GM19324 (cell line): ENCODE measurements around the gene GABRR1.
"Not testable (repeated sequence)": the region's sequence is repeated elsewhere in the genome, so short reads cannot be mapped to it uniquely, and the experiment has no call there.

Experiments
- ATAC-seq: cut with Tn5 transposase; IDR thresholded peaks from one replicate; pipeline ENCODE4 v1.9.1; 2021; ENCODE audit warnings: mild to moderate bottlenecking, moderate library complexity; ENCODE audit not compliant: unreplicated experiment, low FRiP score

Gene GABRR1

GRCh38 chr6:89162047-89162371 is 55.1 kb downstream of the GABRR1 start:
- ATAC-seq = no peak

DNA sequence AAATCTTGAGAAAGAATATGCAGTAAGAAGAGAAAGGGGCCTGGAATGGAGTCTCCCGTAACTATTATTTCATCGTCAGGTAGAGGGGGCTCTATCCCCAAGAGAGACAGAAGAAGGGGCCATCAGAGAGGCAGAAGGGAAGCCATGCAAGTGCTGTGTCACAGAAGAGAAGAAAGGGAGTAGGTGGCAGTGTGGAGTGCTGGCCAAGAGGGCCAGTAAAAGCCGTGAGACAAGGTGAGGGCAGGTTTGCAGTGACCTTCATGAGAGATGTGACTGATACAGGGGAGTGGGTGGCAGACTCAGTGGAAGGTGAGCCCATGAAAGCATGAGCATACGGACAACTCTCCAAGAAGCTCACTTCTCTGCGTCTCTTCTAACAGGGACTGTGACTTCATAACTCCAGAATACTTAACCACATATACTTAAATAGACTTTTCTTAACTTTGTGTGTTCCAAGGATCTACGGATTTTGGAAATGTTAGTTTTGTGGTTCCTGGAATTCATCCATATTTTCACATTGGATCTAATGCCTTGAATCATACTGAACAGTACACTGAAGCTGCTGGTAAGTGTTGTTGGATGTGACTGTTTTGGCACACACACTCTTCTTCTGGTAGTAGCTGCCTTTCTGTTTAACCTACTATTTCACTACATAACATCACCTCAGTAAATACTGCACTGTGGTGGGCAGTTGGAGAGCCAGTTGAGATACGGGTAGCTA is 55.7 kb downstream of the GABRR1 start:
- no peak for ATAC-seq

DNA sequence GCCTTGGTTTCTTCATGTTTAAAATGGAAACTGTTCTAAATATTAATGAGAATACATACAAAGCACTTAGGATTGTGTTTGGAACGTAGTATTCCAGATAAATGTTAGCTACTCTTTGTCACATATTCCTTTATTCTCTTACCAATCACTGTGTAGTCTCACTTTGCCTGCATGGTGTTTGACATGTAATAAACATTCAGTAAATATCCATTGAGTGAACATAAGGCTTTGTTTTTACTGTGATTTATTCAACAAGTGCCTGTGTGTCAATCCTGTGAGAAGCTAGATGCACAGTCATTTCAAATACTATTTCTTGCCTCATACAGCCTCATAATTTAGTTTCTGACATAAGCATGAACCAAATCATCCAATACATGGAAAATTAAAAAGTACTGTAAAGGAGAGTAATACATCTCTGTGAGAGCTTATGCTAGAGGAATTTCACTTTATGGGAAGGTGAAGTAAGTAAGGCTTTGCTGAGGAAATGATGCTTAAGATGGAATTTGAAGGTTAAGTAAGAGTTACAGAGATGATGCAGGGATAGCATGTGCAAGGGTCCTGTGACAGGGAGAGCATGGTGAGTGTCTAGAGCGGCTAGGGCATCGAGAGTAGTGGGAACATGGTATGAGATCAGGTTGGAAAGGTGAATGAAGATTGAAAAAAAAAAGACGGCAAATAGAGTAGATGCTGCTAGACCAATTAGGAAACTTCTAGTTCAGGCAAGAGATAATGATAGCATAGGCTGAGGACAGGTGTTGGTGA is 56.6 kb downstream of the GABRR1 start:
- ATAC-seq = no peak

DNA sequence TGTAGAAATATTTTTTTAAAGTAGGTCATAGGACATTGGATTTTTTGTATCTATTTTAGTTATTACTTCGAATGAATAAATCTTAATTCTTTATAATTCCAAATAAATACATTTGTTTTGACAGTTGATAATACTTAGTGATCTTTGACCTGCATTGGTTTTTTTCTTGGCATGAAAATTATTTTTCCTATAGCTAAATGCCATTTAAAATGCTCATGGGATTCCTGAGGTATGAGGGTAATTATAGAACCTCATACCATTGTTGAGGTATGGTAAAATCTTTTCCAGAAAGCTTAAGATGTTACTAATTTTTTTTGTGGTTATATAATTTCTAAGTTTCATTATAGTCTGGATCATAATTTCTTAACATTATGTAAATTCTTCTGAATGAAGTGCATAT is 63.0 kb downstream of the GABRR1 start:
- no peak for ATAC-seq

DNA sequence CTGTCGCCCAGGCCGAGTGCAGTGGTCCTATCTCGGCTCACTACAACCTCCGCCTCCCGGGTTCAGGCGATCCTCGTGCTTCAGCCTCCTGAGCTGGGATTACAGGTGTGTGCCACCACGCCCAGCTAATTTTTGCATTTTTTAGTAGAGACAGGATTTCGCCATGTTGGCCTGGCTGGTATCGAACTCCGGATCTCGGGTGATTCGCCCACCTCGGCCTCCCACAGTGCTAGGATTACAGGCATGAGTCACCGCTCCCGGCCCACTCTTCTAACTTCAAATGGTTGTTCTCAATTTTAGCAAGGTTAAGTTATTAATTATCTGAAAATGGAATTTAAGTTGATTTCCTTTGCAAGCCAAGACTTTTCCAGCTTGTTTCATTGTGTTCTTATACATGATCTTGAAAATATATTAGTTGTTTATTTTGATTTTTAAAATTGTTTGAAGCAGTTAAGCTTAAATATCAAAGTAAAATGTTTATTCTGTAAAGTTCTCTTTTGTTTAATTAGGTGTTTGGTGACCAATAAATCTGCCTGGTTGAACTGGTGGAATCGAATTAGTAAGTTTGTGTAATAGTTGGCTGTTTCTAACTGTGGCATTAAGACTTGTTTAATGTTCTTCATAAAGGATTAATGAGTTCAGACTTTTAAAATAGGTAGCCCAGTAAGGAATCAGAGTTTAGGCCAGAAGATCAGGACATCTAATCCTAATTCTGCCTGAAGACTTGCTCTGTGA is 69.0 kb downstream of the GABRR1 start:
- ATAC-seq = no peak

DNA sequence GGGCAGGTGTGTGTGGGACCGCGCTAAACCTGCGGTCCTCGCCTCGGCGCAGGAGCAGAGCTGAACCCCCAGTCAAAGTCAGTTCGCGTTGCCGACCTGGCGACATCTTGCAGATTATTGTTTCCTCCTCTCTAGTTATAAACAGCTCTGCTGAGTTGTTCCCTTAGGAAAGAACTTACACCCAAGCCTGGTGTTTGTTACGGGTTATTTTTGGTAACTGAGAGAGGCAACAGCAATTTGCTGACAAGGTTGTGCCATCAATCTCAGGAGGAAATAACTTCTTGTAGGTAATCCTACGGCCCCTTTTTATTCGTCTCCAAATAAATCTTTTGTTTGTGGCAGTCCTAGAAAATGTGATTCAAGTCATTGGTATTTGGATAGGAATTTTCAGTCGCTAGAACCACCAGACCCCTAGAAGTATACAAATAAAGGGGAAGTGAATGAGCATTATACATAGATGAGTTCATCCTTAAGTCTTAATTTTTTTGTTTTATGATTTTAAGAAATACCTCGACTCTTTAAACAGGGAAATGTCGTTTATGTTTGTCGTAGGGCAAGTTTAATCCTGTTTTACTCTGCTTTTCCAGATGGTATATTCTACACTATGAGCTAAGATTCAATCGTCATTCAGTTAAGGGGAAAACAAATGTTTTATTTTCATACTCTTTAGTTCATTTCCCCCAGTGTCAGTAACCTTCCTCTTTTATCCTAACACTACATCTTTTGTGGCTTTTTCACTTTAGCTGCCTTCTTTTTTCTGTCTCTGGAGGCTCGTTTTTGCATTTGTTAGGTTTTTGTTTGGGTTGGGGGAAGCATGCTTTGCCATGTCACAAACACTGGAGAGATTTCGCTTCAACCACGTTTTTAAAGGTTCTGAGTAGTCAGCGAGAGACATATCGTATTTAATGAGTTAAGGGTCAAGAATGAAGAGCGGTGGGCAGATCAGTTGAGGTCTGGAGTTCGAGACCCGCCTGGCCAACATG is 70.1 kb downstream of the GABRR1 start:
- ATAC-seq = no peak

GRCh38 chr6:89145956-89146717 is 71.0 kb downstream of the GABRR1 start, which contains the start of gene PM20D2:
PM20D2 (plus strand) TSS chr6:89146055; CDS start chr6:89146145, 90 bp downstream.
- ATAC-seq = peak; percentile 82

GRCh38 chr6:89145091-89145955 is 71.8 kb downstream of the GABRR1 start:
- peak; percentile 26 for ATAC-seq

DNA sequence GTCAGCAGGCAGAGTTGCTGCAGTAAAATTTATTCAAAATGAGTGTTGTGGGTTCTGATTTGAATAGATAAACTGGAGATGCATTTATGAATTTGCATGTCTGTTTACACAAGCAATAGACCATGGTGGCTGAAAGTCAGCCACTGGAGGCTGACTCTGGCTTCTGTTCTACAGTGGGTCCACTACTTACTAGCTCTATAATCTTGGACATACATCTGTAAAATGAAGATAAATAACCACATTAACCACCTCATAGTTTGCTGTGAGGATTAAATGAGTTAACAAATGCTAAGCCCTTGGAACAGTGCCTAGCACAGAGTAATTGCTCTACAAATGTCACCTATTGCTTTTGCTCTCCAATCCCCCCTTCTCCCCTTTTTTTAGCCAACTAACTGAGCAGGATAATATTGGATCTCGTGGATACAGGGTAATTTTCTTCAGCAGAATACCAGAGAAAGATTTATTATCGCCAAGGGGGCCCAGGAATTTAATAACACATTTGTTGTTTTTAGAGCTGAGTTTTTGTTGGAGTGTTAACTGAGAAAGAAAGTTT is 72.7 kb downstream of the GABRR1 start:
- ATAC-seq = no peak

- ATAC-seq = no peak
Measured at GRCh38 chr6:89140347-89141156, 76.6 kb downstream of the GABRR1 start.

DNA sequence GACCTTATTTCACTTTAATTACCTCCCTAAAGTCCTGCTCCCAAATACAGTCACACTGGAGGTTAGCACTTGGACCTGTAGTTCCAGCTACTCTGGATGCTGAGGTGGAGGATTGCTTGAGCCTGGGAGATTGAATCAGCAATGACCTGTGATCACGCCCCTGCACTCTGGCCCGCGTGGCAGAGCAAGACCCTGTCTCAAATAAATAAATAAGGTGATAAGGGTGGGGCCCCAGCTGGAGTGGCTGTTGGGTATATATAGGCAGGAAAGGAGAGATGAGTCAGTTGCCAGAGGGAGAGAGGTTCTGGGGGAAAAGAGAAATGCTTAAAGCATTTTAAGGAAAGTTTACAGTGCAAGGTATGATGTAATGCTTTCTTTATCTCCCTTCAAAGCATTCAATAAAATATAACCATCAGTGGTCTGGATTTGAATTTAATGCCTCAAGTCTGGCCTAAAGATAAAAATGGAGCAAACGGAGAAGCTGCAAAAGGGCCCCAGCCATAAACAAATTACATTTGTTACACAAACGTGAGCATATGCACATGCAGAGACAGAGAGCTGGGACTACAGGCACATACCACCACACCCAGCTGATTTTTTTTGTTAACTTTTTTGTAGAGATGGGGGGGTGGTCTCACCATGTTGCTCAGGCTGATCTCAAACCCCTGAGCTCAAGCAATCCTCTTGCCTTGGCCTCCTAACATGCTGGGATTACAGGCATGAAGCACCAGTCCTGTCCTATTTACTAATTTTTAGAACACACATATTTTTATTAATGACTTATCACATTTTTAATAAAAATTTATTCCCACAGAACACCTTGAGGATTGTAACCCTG is 77.4 kb downstream of the GABRR1 start:
- no peak for ATAC-seq

- no peak for ATAC-seq
Measured at GRCh38 chr6:89138173-89138572, 79.0 kb downstream of the GABRR1 start.

DNA sequence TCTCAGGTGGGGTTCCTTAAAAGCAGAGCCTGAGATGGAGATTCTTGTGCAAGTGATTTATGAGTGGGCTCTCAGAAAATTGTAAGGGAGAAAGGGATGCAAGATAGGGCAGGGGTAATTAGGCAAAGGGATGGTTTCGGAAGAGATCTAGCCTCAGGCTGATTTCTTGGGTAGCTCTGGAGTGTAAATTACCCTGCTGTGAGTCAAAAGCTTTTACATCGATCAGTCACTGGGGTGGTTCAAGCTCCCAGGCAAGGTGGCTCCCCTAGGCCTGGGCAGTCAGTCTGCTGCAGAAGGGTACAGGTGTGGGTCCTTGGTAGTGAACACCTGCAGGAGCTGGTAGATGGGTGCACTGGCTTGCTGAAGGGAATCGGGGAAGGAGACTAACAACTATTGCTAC is 82.4 kb downstream of the GABRR1 start:
- no peak for ATAC-seq

- no peak for ATAC-seq
Measured at GRCh38 chr6:89133981-89134380, 83.2 kb downstream of the GABRR1 start.

DNA sequence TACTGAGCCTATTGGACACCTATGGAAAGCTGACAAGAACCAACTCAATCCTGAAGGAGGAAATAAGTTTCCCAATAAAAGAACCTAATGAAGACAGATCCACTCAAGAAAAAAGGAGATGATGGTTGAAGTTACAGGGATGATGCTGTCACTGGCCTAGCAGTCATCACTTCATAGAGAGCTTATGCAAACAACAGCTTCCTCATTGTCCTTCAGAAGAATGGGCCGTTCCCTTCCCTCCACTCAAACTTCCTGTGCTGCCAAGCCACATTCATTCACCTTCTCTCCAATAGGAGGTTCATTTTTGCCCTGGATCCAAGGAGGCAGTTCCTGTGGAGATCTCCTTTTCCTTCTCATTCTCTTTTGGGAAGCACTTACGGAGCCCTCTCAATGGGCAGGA is 85.1 kb downstream of the GABRR1 start:
- no peak for ATAC-seq

- no peak for ATAC-seq
Measured at GRCh38 chr6:89131599-89131998, 85.6 kb downstream of the GABRR1 start.

GRCh38 chr6:89128256-89128671 is 88.9 kb downstream of the GABRR1 start:
- ATAC-seq = not testable (repeated sequence)
